Ishikawa (cell line): ENCODE measurements around the gene TC2N.

Experiments used
- CEBPB ChIP-seq: IDR thresholded peaks from 2 replicates; pipeline ENCODE4 v1.6.1; 2012
- EGR1 ChIP-seq: IDR thresholded peaks from 2 replicates; pipeline ENCODE4 v1.6.1; 2012
- EP300 ChIP-seq: IDR thresholded peaks from 2 replicates; pipeline ENCODE4 v1.6.1; 2012; ENCODE audit warnings: borderline replicate concordance
- MAX ChIP-seq: IDR thresholded peaks from 2 replicates; pipeline ENCODE4 v1.6.1; 2012
- NFIC ChIP-seq: IDR thresholded peaks from 2 replicates; pipeline ENCODE4 v1.6.1; 2012
- RAD21 ChIP-seq: IDR thresholded peaks from 2 replicates; pipeline ENCODE4 v1.6.1; 2012; ENCODE audit warnings: low read depth
- TAF1 ChIP-seq: IDR thresholded peaks from 2 replicates; pipeline ENCODE4 v1.6.1; 2012; ENCODE audit warnings: low read depth, mild to moderate bottlenecking
- TEAD4 ChIP-seq: IDR thresholded peaks from 2 replicates; pipeline ENCODE4 v1.6.1; 2012
- YY1 ChIP-seq: IDR thresholded peaks from 2 replicates; pipeline ENCODE4 v1.6.1; 2012; ENCODE audit warnings: low read depth
- ZBTB7A ChIP-seq: IDR thresholded peaks from 2 replicates; pipeline ENCODE4 v1.6.1; 2012; ENCODE audit warnings: low read depth

GRCh38 chr14:91805659-91806058 lies 61.7 kb downstream of the TC2N start:
- TF ChIP-seq NFIC, result no peak
- no peak for TF ChIP-seq EGR1
- no peak for TF ChIP-seq ZBTB7A
- TF ChIP-seq CEBPB, result no peak
- no peak for TF ChIP-seq MAX
- no peak for TF ChIP-seq YY1
- no peak for TF ChIP-seq RAD21
- TF ChIP-seq TAF1, result no peak
- no peak for TF ChIP-seq TEAD4
- no peak for TF ChIP-seq EP300
